H1 (cell line): ENCODE measurements around the gene IQCK. TPM values are rescaled to one million over a fixed set of nuclear protein-coding genes. Genes with fewer than 3 reads are reported as not detected.

Source experiments
- CTCF ChIP-seq, 3 experiments: IDR thresholded peaks; 1 replicate in 2 of 3; 2 replicates in 1 of 3; pipeline versions ENCODE4 v1.5.1 to v1.6.1; 2011; ENCODE audit warnings: low read length in 3 of 3, mild to moderate bottlenecking in 3 of 3, inconsistent platforms in 2 of 3, low read depth in 1 of 3, moderate library complexity in 1 of 3; ENCODE audit not compliant: insufficient read depth in 1 of 3; ENCODE audit errors: control extremely low read depth in 1 of 3
- HDAC2 ChIP-seq, 2 experiments: fragments of 300-600 bp in 1 of 2; sonication (generic) in 1 of 2; IDR thresholded peaks; 2 replicates each; pipeline ENCODE4 v1.6.1; 2011 to 2012; ENCODE audit warnings: low read depth in 2 of 2, low read length in 2 of 2, mild to moderate bottlenecking in 2 of 2, moderate library complexity in 2 of 2, borderline replicate concordance in 1 of 2, inconsistent platforms in 1 of 2
- KDM4A ChIP-seq: IDR thresholded peaks from one replicate; pipeline ENCODE4 v1.7.1; 2012; ENCODE audit warnings: low read depth, mild to moderate bottlenecking, moderate library complexity, low read length, inconsistent platforms; ENCODE audit not compliant: severe bottlenecking
- MAFK ChIP-seq: IDR thresholded peaks from 2 replicates; pipeline ENCODE4 v1.6.1; 2012; ENCODE audit warnings: low read depth, mild to moderate bottlenecking, improper control_type of control experiment, low read length
- RFX5 ChIP-seq: IDR thresholded peaks from 2 replicates; pipeline ENCODE4 v1.6.1; 2011; ENCODE audit warnings: low read depth, low read length, improper control_type of control experiment, borderline replicate concordance
- TCF12 ChIP-seq: IDR thresholded peaks from 2 replicates; pipeline ENCODE4 v1.6.1; 2011; ENCODE audit warnings: low read depth, mild to moderate bottlenecking, low read length
- TEAD4 ChIP-seq: IDR thresholded peaks from 2 replicates; pipeline ENCODE4 v1.6.1; 2012; ENCODE audit warnings: low read depth, low read length, inconsistent platforms, mixed read lengths
- polyA plus RNA-seq, 7 experiments: library from polyadenylated mRNA; depleted of rRNA in 3 of 7; stranded (reverse) in 5 of 7; unstranded in 2 of 7; fragments of >200 nt in 5 of 7; fragments of 200-250 nt in 2 of 7; gene quantifications; 1 replicate in 5 of 7; 2 replicates in 1 of 7; 4 replicates in 1 of 7; pipeline versions ENCODE4 v1.2.1 to v1.2.3, GENCODE V29; 2011 to 2013; ENCODE audit warnings: missing spikeins in 2 of 7, mixed read lengths in 2 of 7
- total RNA-seq: library from RNA; stranded (reverse); fragmentation: NEBNext Ultra II Directional; extraction: Animal tissue kit (Norgen Biotek cat#: 25700); gene quantifications from 2 replicates; pipeline ENCODE4 v1.2.1, GENCODE V29; 2021

Gene IQCK
- total and polyA plus RNA-seq, 2 of the 8 experiments (the other 6 are each of a cell fraction or from before 2014, with no cell fraction given): 6.2 to 9.3 TPM

- no peak for TF ChIP-seq CTCF (IDR thresholded peaks at IDR 0.05; ENCODE audit: control extremely low read depth in 1 of 3, insufficient read depth in 1 of 3, low read depth in 1 of 3, low read length in 3 of 3)
- no peak for TF ChIP-seq HDAC2 (IDR thresholded peaks at IDR 0.05; ENCODE audit: borderline replicate concordance in 1 of 2, low read depth in 2 of 2, low read length in 2 of 2)
- TF ChIP-seq MAFK: no peak
- TF ChIP-seq TCF12: no peak
- TF ChIP-seq KDM4A: no peak
- TF ChIP-seq TEAD4: no peak
- no peak for TF ChIP-seq RFX5
- TF ChIP-seq, all 59 proteins: peak for 0
Measured at GRCh38 chr16:19710191-19710908, 7.7 kb upstream of the IQCK start (continued).
